ENCODE results near the gene CABYR. TPM values are rescaled to one million over a fixed set of nuclear protein-coding genes. Genes with fewer than 3 reads are reported as not detected.

Gene CABYR
- total RNA-seq, 4 donors from 2014 or later, result 1.3 to 3.3 (median 2.5) TPM

DNA sequence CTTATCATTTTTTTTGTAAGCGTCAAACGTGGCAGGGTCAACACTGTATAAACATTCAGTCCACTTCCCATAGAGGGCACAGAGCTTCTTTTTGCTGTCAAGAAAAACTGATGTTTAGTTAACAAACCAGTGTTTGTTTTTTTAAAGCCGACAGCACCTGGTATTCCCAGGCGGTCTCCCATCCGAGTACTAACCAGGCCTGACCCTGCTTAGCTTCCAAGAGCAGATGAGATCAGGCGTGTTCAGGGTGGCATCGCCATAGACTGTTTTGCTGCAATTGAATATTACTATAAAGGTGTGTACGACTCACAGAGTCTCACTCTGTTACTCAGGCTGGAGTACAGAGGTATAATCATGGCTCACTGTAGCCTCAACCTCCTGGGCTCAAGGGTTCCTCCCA is 31.5 kb downstream of the CABYR start:
- intact Hi-C loops (cut with DNase I), result loop anchor here (10.0 kb wide), 1 partner anchor 314 kb away; no protein-coding TSS in a partner anchor
- peaks cover 44 to 88% (median 76%) of the 10 kb centered on the region in 4 donors for H3K36me3 ChIP-seq

DNA sequence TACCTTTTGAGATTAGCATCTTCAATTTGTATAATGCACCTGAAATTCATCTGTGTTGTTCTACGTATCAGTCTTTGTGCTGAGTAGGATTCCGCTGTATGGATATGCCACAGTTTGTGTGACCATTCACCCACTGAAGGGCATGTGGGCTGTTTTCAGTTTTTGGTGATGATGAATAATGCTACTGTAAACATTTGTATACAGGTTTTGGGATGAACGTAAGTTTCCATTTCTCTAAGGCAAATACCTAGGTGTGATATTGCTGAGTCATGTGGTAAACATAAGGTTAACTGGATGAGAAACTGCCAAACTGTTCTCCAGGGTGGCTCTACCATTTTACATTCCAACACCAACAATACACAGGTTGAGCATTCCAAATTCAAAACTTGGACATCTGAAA is 35.1 kb downstream of the CABYR start:
- Histone ChIP-seq H3K36me3 (peaks cover 11 to 65% (median 45%) of the 10 kb centered on the region in 4 donors), H3K27ac (replicated peaks in 1 of 4) (no peak overlapping the region), H3K4me1 (peaks cover 4 to 12% (median 8%) of the 10 kb centered on the region in 4 donors), H3K27me3 (no peaks in the 10 kb centered on the region), H3K4me3 (no peak overlapping the region), H3K9me3 (no peaks in the 10 kb centered on the region)
- 71% methylated on average over 3 of the region's 3 CpGs for whole genome bisulfite sequencing
- DNase-seq (ENCODE audit: extremely low spot score), result no peak
- no peak for TF ChIP-seq POLR2A (IDR thresholded peaks at IDR 0.05; ENCODE audit: low read depth)
- TF ChIP-seq, protein P1, sequence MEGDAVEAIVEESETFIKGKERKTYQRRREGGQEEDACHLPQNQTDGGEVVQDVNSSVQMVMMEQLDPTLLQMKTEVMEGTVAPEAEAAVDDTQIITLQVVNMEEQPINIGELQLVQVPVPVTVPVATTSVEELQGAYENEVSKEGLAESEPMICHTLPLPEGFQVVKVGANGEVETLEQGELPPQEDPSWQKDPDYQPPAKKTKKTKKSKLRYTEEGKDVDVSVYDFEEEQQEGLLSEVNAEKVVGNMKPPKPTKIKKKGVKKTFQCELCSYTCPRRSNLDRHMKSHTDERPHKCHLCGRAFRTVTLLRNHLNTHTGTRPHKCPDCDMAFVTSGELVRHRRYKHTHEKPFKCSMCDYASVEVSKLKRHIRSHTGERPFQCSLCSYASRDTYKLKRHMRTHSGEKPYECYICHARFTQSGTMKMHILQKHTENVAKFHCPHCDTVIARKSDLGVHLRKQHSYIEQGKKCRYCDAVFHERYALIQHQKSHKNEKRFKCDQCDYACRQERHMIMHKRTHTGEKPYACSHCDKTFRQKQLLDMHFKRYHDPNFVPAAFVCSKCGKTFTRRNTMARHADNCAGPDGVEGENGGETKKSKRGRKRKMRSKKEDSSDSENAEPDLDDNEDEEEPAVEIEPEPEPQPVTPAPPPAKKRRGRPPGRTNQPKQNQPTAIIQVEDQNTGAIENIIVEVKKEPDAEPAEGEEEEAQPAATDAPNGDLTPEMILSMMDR (IDR thresholded peaks at IDR 0.05), result no peak
- TF ChIP-seq POLR2AphosphoS5 (IDR thresholded peaks at IDR 0.05), result no peak
- TF ChIP-seq EP300 (IDR thresholded peaks at IDR 0.05), result no peak
- intact Hi-C loops (cut with DNase I), result loop anchor here (10.0 kb wide), 1 partner anchor 311 kb away; no protein-coding TSS in a partner anchor

More for the DNA sequence above, 31.5 kb downstream of the CABYR start:
- no peak for DNase-seq (ENCODE audit: extremely low spot score)
- no peak for TF ChIP-seq EP300 (IDR thresholded peaks at IDR 0.05)
- TF ChIP-seq, protein P1 (IDR thresholded peaks at IDR 0.05), result no peak
- no peak for TF ChIP-seq POLR2A (IDR thresholded peaks at IDR 0.05; ENCODE audit: low read depth)
- no peak for TF ChIP-seq POLR2AphosphoS5 (IDR thresholded peaks at IDR 0.05)
- Histone ChIP-seq H3K27me3 (no peaks in the 10 kb centered on the region), H3K9me3 (no peaks in the 10 kb centered on the region), H3K4me1 (no peaks in the 10 kb centered on the region), H3K27ac (replicated peaks in 1 of 4) (no peak overlapping the region), H3K4me3 (no peak overlapping the region)
- WGBS, result 78% methylated on average over 8 of the region's 8 CpGs

DNA sequence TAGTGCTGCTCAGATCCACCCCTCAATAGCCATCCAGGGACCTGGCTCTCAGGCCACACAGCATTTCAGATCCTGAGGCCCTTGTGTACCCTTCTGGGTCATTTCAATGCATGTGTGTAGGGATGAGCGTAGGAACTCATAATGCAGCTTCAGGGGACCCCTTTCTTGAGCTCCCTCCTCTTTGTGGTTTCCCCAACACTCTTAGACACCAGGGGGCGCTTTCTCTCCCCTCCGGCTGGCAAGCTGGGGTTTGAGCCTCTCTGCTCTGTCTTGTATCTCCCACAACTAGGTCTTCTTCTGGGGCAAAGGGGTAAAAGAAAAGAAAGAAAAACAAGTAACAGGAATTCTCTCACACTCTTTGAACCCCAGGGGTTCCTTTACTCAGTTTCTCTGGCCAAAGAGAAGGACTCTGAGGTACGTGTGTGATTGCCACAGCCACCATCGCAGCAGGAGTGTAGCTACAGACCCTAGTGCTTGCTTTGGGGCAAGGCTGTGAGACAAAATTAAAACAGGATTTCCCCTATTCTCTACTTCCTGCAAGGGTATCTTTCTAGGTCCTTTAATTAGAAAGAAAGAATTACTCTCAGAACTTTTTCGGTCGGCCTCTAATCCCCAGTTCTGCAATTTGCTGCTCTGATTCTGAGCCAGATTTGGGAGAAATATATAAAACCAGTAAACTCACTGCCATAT is 38.0 kb downstream of the CABYR start:
- Histone ChIP-seq H3K9me3 (no peaks in the 10 kb centered on the region), H3K27me3 (no peaks in the 10 kb centered on the region), H3K36me3 (peaks cover 0 to 64% (median 23%) of the 10 kb centered on the region in 4 donors), H3K4me3 (no peak overlapping the region), H3K27ac (replicated peaks in 1 of 4) (no peak overlapping the region), H3K4me1 (peaks cover 4 to 12% (median 8%) of the 10 kb centered on the region in 4 donors)
- intact Hi-C loops (cut with DNase I), result loop anchor here (5.0 to 10.0 kb wide), 2 partner anchors 95 to 308 kb away; no protein-coding TSS in a partner anchor
- TF ChIP-seq POLR2AphosphoS5 (IDR thresholded peaks at IDR 0.05) (peak in 1 of 2 donors; percentile 10), EP300 (IDR thresholded peaks at IDR 0.05) (no peak), POLR2A (IDR thresholded peaks at IDR 0.05; ENCODE audit: low read depth) (no peak)
- TF ChIP-seq, protein P1 (IDR thresholded peaks at IDR 0.05), result peak; percentile 59 to 78 (median 72)
- 71% methylated on average over 7 of the region's 7 CpGs for WGBS
- DNase-seq (ENCODE audit: extremely low spot score), result no peak

DNA sequence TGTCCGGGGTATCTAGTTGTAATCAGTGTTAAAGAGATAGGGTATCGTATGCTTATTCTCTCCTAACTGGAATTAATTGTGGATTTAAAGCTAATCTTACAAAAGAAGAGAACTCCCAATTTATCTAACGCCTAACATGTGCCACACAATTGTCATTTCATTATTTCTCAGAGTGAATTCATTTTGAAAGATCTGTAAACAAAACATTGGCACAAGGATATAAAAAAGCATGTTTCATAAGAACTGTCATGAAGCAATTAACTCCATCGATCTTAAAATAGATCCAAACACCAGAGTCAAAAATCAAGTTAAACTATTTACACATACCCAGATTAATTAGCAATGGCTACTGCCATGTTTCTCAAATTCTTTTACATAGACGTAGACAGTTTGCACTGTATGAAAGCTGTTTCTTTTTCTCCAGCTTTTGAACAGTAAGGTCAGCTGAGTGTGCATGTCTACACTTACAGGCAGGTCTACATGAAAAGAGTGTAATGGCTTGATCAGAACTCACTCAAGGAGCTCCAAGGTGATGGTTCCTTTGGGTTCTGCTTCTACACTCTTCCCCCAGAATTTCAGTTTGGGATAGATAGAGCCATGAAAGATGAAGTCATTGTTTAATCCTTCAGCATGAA is 38.8 kb downstream of the CABYR start:
- TF ChIP-seq POLR2A (IDR thresholded peaks at IDR 0.05; ENCODE audit: low read depth) (no peak), POLR2AphosphoS5 (IDR thresholded peaks at IDR 0.05) (no peak), EP300 (IDR thresholded peaks at IDR 0.05) (no peak)
- TF ChIP-seq, protein P1 (IDR thresholded peaks at IDR 0.05), result no peak
- H3K27me3 ChIP-seq, result no peaks in the 10 kb centered on the region
- DNase-seq (ENCODE audit: extremely low spot score), result no peak
- no peaks in the 10 kb centered on the region for H3K9me3 ChIP-seq
- H3K4me3 ChIP-seq, result no peak overlapping the region
- H3K36me3 ChIP-seq, result peaks cover 0 to 60% (median 21%) of the 10 kb centered on the region in 4 donors
- intact Hi-C loops (cut with DNase I), result loop anchor here (5.0 to 10.0 kb wide), 2 partner anchors 95 to 307 kb away; no protein-coding TSS in a partner anchor
- no peak overlapping the region for H3K27ac ChIP-seq (replicated peaks in 1 of 4)
- H3K4me1 ChIP-seq, result peaks cover 4 to 12% (median 8%) of the 10 kb centered on the region in 4 donors
- 90% methylated on average over 5 of the region's 5 CpGs for WGBS
